ENCODE data around the gene SLX4. TPM values are rescaled to one million over a fixed set of nuclear protein-coding genes. Genes with fewer than 3 reads are reported as not detected.

SLX4 gene
- total RNA-seq, 2 donors from 2014 or later: 13.4 to 18.4 TPM

GRCh38 chr16:3578610-3579551 lies 32.5 kb downstream of the SLX4 start:
- no peaks in the 10 kb centered on the region for H3K9me3 Mint-ChIP-seq
- H3K4me1 Mint-ChIP-seq (ENCODE audit: low read depth in 2 of 2): peaks cover 23 to 32% of the 10 kb centered on the region in 2 donors
- peak; percentile 79 for DNase-seq (ENCODE audit: low spot score)

GRCh38 chr16:3578121-3578520 lies 33.3 kb downstream of the SLX4 start:
- Mint-ChIP-seq H3K4me3 (peak overlapping the region; percentile 90), H3K27ac (peak overlapping the region; percentile 97 to 99), H3K9me3 (no peaks in the 10 kb centered on the region), H3K4me1 (ENCODE audit: low read depth in 2 of 2) (peaks cover 23 to 36% of the 10 kb centered on the region in 2 donors), H3K27me3 (no peaks in the 10 kb centered on the region), H3K36me3 (no peaks in the 10 kb centered on the region)
- peak in 1 of 2 donors; percentile 46 for ATAC-seq
- no peak for DNase-seq (ENCODE audit: low spot score)

More at GRCh38 chr16:3578610-3579551, 32.5 kb downstream of the SLX4 start:
- Mint-ChIP-seq H3K27ac (peak overlapping the region; percentile 97 to 99), H3K27me3 (no peaks in the 10 kb centered on the region), H3K36me3 (no peaks in the 10 kb centered on the region), H3K4me3 (peak overlapping the region; percentile 90)
- peak; percentile 74 to 87 for ATAC-seq

GRCh38 chr16:3577302-3577752 lies 34.1 kb downstream of the SLX4 start, which contains the start of gene NLRC3:
Gene NLRC3, minus strand, starts transcription at chr16:3577403. Its CDS starts 12,367 bp downstream, at chr16:3565036.
- H3K36me3 Mint-ChIP-seq: no peaks in the 10 kb centered on the region
- H3K27ac Mint-ChIP-seq: peak within 1 kb of the TSS; percentile 97 to 99
- ATAC-seq: peak; percentile 64 to 70
- peak; percentile 76 for DNase-seq (ENCODE audit: low spot score)
- H3K9me3 Mint-ChIP-seq: no peaks in the 10 kb centered on the region
- H3K4me3 Mint-ChIP-seq: peak within 1 kb of the TSS; percentile 90
- no peaks in the 10 kb centered on the region for H3K27me3 Mint-ChIP-seq
- H3K4me1 Mint-ChIP-seq (ENCODE audit: low read depth in 2 of 2): peaks cover 23 to 37% of the 10 kb centered on the region in 2 donors

- DNase-seq (ENCODE audit: low spot score) (peak; percentile 83), ATAC-seq (peak; percentile 45 to 80)
- Mint-ChIP-seq H3K4me1 (ENCODE audit: low read depth in 2 of 2) (peaks cover 23 to 41% of the 10 kb centered on the region in 2 donors), H3K9me3 (no peaks in the 10 kb centered on the region), H3K27me3 (no peaks in the 10 kb centered on the region), H3K4me3 (peak overlapping the region; percentile 90), H3K27ac (peak overlapping the region; percentile 97 to 99), H3K36me3 (no peaks in the 10 kb centered on the region)
Observed at GRCh38 chr16:3576211-3576610, 35.2 kb downstream of the SLX4 start.

GRCh38 chr16:3575491-3575890 lies 35.9 kb downstream of the SLX4 start:
- no peak for ATAC-seq
- no peaks in the 10 kb centered on the region for H3K27me3 Mint-ChIP-seq

GRCh38 chr16:3574195-3574594 lies 37.2 kb downstream of the SLX4 start:
- Mint-ChIP-seq H3K4me3 (no peak overlapping the region), H3K4me1 (ENCODE audit: low read depth in 2 of 2) (peaks cover 25 to 38% of the 10 kb centered on the region in 2 donors), H3K27ac (peak overlapping the region; percentile 97 to 99), H3K36me3 (peaks cover 9% of the 10 kb centered on the region), H3K27me3 (no peaks in the 10 kb centered on the region), H3K9me3 (peaks cover 6% of the 10 kb centered on the region)
- ATAC-seq: no peak
- DNase-seq (ENCODE audit: low spot score): no peak

More at GRCh38 chr16:3575491-3575890, 35.9 kb downstream of the SLX4 start:
- Mint-ChIP-seq H3K9me3 (peaks cover 3% of the 10 kb centered on the region), H3K36me3 (peaks cover 4% of the 10 kb centered on the region), H3K4me1 (ENCODE audit: low read depth in 2 of 2) (peaks cover 24 to 42% of the 10 kb centered on the region in 2 donors), H3K4me3 (peak overlapping the region; percentile 90), H3K27ac (peak overlapping the region; percentile 97 to 99)
- DNase-seq (ENCODE audit: low spot score): no peak

GRCh38 chr16:3573146-3573815 lies 38.1 kb downstream of the SLX4 start:
- Mint-ChIP-seq H3K4me1 (ENCODE audit: low read depth in 2 of 2) (peaks cover 22 to 36% of the 10 kb centered on the region in 2 donors), H3K4me3 (no peak overlapping the region), H3K36me3 (peaks cover 9% of the 10 kb centered on the region), H3K27ac (peak overlapping the region; percentile 26 to 53), H3K27me3 (no peaks in the 10 kb centered on the region), H3K9me3 (peaks cover 6% of the 10 kb centered on the region)
- DNase-seq (ENCODE audit: low spot score): no peak
- ATAC-seq: no peak

- Mint-ChIP-seq H3K36me3 (peaks cover 9% of the 10 kb centered on the region), H3K4me1 (ENCODE audit: low read depth in 2 of 2) (peaks cover 7 to 19% of the 10 kb centered on the region in 2 donors), H3K27me3 (no peaks in the 10 kb centered on the region), H3K9me3 (peaks cover 6% of the 10 kb centered on the region), H3K27ac (no peak overlapping the region), H3K4me3 (peak overlapping the region; percentile 44)
- ATAC-seq: no peak
- DNase-seq (ENCODE audit: low spot score): no peak
Observed at GRCh38 chr16:3570420-3571062, 40.9 kb downstream of the SLX4 start.

GRCh38 chr16:3569851-3570250 lies 41.6 kb downstream of the SLX4 start:
- Mint-ChIP-seq H3K36me3 (peaks cover 9% of the 10 kb centered on the region), H3K27ac (no peak overlapping the region), H3K4me3 (no peak overlapping the region)

GRCh38 chr16:3566990-3567389 lies 44.4 kb downstream of the SLX4 start:
- peaks cover 6% of the 10 kb centered on the region for H3K9me3 Mint-ChIP-seq
- no peaks in the 10 kb centered on the region for H3K27me3 Mint-ChIP-seq
- no peak overlapping the region for H3K4me3 Mint-ChIP-seq
- H3K4me1 Mint-ChIP-seq (ENCODE audit: low read depth in 2 of 2): peaks cover 7 to 9% of the 10 kb centered on the region in 2 donors
- H3K27ac Mint-ChIP-seq: no peak overlapping the region
- peak in 1 of 2 donors; percentile 31 for ATAC-seq
- H3K36me3 Mint-ChIP-seq: peaks cover 9% of the 10 kb centered on the region
- DNase-seq (ENCODE audit: low spot score): no peak

More at GRCh38 chr16:3569851-3570250, 41.6 kb downstream of the SLX4 start:
- peaks cover 7 to 13% of the 10 kb centered on the region in 2 donors for H3K4me1 Mint-ChIP-seq (ENCODE audit: low read depth in 2 of 2)
- H3K27me3 Mint-ChIP-seq: no peaks in the 10 kb centered on the region
- peaks cover 6% of the 10 kb centered on the region for H3K9me3 Mint-ChIP-seq
- no peak for DNase-seq (ENCODE audit: low spot score)
- no peak for ATAC-seq

GRCh38 chr16:3564889-3565141 lies 46.6 kb downstream of the SLX4 start:
- H3K9me3 Mint-ChIP-seq: no peaks in the 10 kb centered on the region
- DNase-seq (ENCODE audit: low spot score) (no peak), ATAC-seq (no peak)
- no peaks in the 10 kb centered on the region for H3K36me3 Mint-ChIP-seq
- peaks cover 0 to 3% of the 10 kb centered on the region in 2 donors for H3K4me1 Mint-ChIP-seq (ENCODE audit: low read depth in 2 of 2)
- peak overlapping the region in 1 of 2 donors; percentile 82 for H3K27ac Mint-ChIP-seq
- H3K27me3 Mint-ChIP-seq: no peaks in the 10 kb centered on the region
- no peak overlapping the region for H3K4me3 Mint-ChIP-seq

GRCh38 chr16:3564130-3564888 lies 47.1 kb downstream of the SLX4 start:
- H3K27me3 Mint-ChIP-seq: no peaks in the 10 kb centered on the region
- H3K27ac Mint-ChIP-seq: no peak overlapping the region
- H3K4me1 Mint-ChIP-seq (ENCODE audit: low read depth in 2 of 2): peaks cover 0 to 3% of the 10 kb centered on the region in 2 donors
- H3K4me3 Mint-ChIP-seq: no peak overlapping the region
- DNase-seq (ENCODE audit: low spot score): peak; percentile 51
- ATAC-seq: peak in 1 of 2 donors; percentile 28
- no peaks in the 10 kb centered on the region for H3K9me3 Mint-ChIP-seq
- H3K36me3 Mint-ChIP-seq: no peaks in the 10 kb centered on the region
